ENCODE data around the gene SRMS. TPM values are rescaled to one million over a fixed set of nuclear protein-coding genes. Genes with fewer than 3 reads are reported as not detected.

SRMS gene
- total RNA-seq, 1 experiment from 2014 or later: 3.2 TPM

- CTCF ChIA-PET: no interaction called here
- TF ChIP-seq ZNF274 (IDR thresholded peaks at IDR 0.05; ENCODE audit: low read depth, low read length): no peak
- TF ChIP-seq CTCF (IDR thresholded peaks at IDR 0.05 in 2 of 3, conservative IDR thresholded peaks at IDR 0.05 in 1 of 3; ENCODE audit: borderline replicate concordance in 1 of 3, insufficient read depth in 1 of 3, low read depth in 2 of 3, low read length in 2 of 3): no peak
- no peak for TF ChIP-seq YY1 (IDR thresholded peaks at IDR 0.05; ENCODE audit: extremely low read depth, insufficient replicate concordance, low read depth, low read length)
- no peak for TF ChIP-seq TCF7L2 (IDR thresholded peaks at IDR 0.05; ENCODE audit: borderline replicate concordance, extremely low read depth, insufficient read depth, insufficient read length)
- TF ChIP-seq EZH2 (IDR thresholded peaks at IDR 0.05): no peak
- TF ChIP-seq ZFX (IDR thresholded peaks at IDR 0.05): no peak
- TF ChIP-seq ATF3 (IDR thresholded peaks at IDR 0.05): no peak
- no peak for TF ChIP-seq MAX (IDR thresholded peaks at IDR 0.05)
- no peak for TF ChIP-seq ELF1 (IDR thresholded peaks at IDR 0.05; ENCODE audit: borderline replicate concordance, low read depth)
- no peak for TF ChIP-seq SIN3A (IDR thresholded peaks at IDR 0.05; ENCODE audit: low read depth)
- TF ChIP-seq JUND (IDR thresholded peaks at IDR 0.05): no peak
- no peak for TF ChIP-seq REST (IDR thresholded peaks at IDR 0.05; ENCODE audit: low read depth)
- no peak for TF ChIP-seq EZH2phosphoT487 (IDR thresholded peaks at IDR 0.05; ENCODE audit: borderline replicate concordance)
- TF ChIP-seq EGR1 (IDR thresholded peaks at IDR 0.05; ENCODE audit: low read depth): no peak
- no peak for TF ChIP-seq POLR2AphosphoS5 (IDR thresholded peaks at IDR 0.05; ENCODE audit: low read depth, low read length)
- no peak for TF ChIP-seq ZBTB33 (IDR thresholded peaks at IDR 0.05; ENCODE audit: extremely low read depth, insufficient replicate concordance, low read length)
- no peak for TF ChIP-seq CEBPB (IDR thresholded peaks at IDR 0.05; ENCODE audit: low read depth)
- Histone ChIP-seq H3K4me2 (ENCODE audit: low read length) (no peak overlapping the region), H2AFZ (ENCODE audit: low read depth, low read length, poor library complexity, severe bottlenecking) (no peak overlapping the region), H3K27ac (ENCODE audit: low read depth, low read length) (no peak overlapping the region), H3K9ac (ENCODE audit: low read length) (no peak overlapping the region), H3K9me3 (ENCODE audit: control insufficient read depth in 1 of 2, insufficient read depth in 1 of 2, low read depth in 1 of 2, low read length in 2 of 2) (no peaks in the 10 kb centered on the region), H3K36me3 (ENCODE audit: control insufficient read depth in 1 of 2, insufficient read depth in 2 of 2, low read length in 2 of 2) (peaks cover 44 to 75% of the 10 kb centered on the region in 2 experiments), H3K9me2 (ENCODE audit: insufficient read depth) (no peaks in the 10 kb centered on the region), H4K20me1 (ENCODE audit: insufficient read depth) (no peaks in the 10 kb centered on the region), H3K4me1 (ENCODE audit: control insufficient read depth in 1 of 2, insufficient read depth in 2 of 2, low read length in 2 of 2) (peaks cover 3 to 12% of the 10 kb centered on the region in 2 experiments; a peak in 3 of 4 replicates), H3K27me3 (ENCODE audit: insufficient read depth, low read length) (no peaks in the 10 kb centered on the region), H3K79me2 (ENCODE audit: insufficient read depth, low read length) (peaks cover 32% of the 10 kb centered on the region; the same call in 1 of the 2 replicates), H3K4me3 (replicated peaks in 1 of 2; ENCODE audit: low read depth in 1 of 2, low read length in 2 of 2) (no peak overlapping the region)
- no peak for DNase-seq (ENCODE audit: low read depth, low spot score)
- no peak for ATAC-seq
- RAD21 ChIA-PET (ENCODE audit: low non-redundant PET in 1 of 2, low total read pairs in 2 of 2, uncharacterized antibody in 2 of 2, unreplicated experiment in 2 of 2): no interaction called here
- POLR2A ChIA-PET: no interaction called here
- intact Hi-C loops (cut with micrococcal nuclease): no loop called here
- BruUV-seq (replicated peaks): no TSS peak
Measured at GRCh38 chr20:63491635-63492230, 55.8 kb downstream of the SRMS start.
